Stimulated activated memory B cell treated with anti-CD40 and anti-IgM and Interleukin-4, amounts not matched to agents 10 μg/mL and 1 μg/mL and 100 μg/mL, for 72 hours (primary cell): ENCODE data around the gene ARID1A.

Experiments
- ATAC-seq: fragments of 150-1000 bp; cut with Tn5 transposase; 2 replicates; pipeline ENCODE4 v1.10.0; 2021
- H3K27ac Mint-ChIP-seq: one replicate; pipeline ENCODE4 v1.8.0; 2022; ENCODE audit warnings: mild to moderate bottlenecking, mixed read lengths
- H3K27me3 Mint-ChIP-seq: one replicate; pipeline ENCODE4 v1.8.0; 2022; ENCODE audit warnings: mixed read lengths
- H3K36me3 Mint-ChIP-seq: one replicate; pipeline ENCODE4 v1.8.0; 2022; ENCODE audit warnings: mixed read lengths
- H3K4me1 Mint-ChIP-seq: one replicate; pipeline ENCODE4 v1.8.0; 2022; ENCODE audit warnings: mixed read lengths
- H3K4me3 Mint-ChIP-seq: one replicate; pipeline ENCODE4 v1.8.0; 2022; ENCODE audit warnings: mild to moderate bottlenecking, moderate library complexity, mixed read lengths
- H3K9me3 Mint-ChIP-seq: one replicate; pipeline ENCODE4 v1.8.0; 2022; ENCODE audit warnings: mixed read lengths

ARID1A gene

DNA sequence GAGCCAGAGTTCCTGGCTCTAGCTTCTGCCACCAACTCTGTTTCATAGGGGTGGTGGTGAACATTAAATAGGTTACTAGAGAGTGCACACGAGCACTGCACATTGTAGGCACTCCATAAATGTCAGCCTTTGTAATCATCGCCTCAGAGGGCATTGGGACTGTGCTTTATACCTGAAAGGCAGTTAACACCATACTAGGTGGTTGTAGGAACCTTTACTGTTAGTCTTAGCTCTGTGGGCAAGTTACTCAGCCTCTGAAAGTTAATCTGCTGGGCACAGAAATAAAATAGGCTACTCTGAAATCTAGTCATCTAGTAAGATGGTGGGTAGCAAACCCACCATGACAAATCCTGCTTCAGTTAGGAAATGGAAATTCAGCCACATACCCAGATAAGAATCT lies 37.6 kb downstream of the ARID1A start:
- Mint-ChIP-seq H3K36me3 (peaks cover 48% of the 10 kb centered on the region), H3K4me3 (no peak overlapping the region), H3K9me3 (no peaks in the 10 kb centered on the region), H3K4me1 (peaks cover 28% of the 10 kb centered on the region), H3K27ac (peak overlapping the region; percentile 42), H3K27me3 (no peaks in the 10 kb centered on the region)
- no peak for ATAC-seq

DNA sequence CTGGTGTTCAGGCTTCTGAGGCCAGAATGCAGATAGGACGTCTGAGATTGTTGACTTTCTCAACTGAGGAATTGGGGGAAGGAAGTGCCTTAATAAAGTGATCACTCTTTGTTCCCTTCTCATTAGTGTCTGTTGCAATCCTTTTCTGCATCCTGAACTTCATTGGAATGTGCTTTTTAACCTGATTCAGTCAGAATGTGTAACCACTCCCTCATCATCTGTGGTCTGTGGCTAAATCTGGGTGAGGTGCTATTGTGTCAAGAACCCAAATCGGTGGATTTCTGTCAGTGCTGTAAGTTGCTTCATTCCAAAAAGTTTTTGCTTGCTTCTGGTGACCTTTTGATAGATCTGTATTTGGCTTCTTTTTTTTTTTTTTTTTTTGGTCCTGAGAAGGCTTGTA lies 38.2 kb downstream of the ARID1A start:
- Mint-ChIP-seq H3K4me3 (no peak overlapping the region), H3K4me1 (peaks cover 24% of the 10 kb centered on the region), H3K27ac (no peak overlapping the region), H3K9me3 (no peaks in the 10 kb centered on the region), H3K36me3 (peaks cover 48% of the 10 kb centered on the region), H3K27me3 (no peaks in the 10 kb centered on the region)
- ATAC-seq, result no peak

DNA sequence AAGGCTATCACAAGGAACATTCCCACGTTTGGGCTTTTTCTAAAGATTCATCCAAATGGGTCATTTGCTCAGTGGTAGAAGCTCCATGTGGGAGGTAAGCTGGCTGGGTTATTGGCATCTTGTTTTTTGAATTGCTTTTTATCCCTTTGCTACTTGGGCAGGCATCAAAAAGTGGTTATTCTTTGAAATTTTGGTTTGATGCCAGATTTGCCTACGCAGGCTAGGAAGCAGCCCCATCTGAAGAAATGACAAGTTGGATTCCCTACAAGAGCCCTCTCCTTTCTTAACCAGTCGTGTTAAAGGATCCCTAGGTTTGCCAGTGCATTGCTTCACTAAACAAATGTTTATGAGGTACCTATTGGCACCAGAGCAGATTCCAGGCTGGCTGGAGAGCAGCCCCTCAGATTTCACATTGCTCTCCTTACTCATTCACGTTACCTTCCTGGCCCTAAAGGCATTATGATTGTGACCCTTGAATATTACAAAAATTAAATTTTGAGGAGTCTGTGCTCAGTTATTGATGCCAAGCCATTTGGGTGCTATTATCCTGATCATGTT lies 38.8 kb downstream of the ARID1A start:
- Mint-ChIP-seq H3K27me3 (no peaks in the 10 kb centered on the region), H3K4me1 (peaks cover 28% of the 10 kb centered on the region)

DNA sequence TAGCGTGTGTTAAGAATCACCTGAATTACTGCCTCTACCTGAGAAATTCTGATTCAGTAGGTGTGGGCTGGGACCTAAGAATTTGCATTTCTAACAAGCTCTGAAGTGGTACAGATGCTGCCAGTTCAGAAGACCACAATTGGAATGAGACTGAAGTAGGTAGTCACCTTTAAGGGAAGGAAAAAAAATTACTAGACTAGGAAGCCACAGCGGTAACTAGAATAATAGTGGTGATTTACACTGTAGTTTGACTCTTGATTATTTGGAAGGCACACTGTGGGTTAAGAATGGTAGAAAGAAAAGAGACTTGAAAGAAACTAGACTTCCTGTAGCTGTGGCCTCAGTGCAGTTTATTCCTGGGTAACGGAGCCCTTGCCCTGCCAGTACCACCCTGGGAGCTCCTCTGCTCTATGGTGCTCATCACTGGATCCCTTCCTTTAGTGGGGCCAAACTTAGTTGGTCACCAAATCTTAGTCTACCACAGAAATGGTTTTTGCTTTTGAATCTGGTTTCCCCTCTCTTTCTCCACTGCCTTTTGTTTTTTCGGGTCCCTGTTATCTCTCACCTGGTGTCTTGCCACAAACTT lies 43.6 kb downstream of the ARID1A start:
- Mint-ChIP-seq H3K27me3 (no peaks in the 10 kb centered on the region), H3K27ac (peak overlapping the region; percentile 58), H3K9me3 (no peaks in the 10 kb centered on the region), H3K4me3 (peak overlapping the region; percentile 10), H3K4me1 (peaks cover 55% of the 10 kb centered on the region), H3K36me3 (peaks cover 33% of the 10 kb centered on the region)
- no peak for ATAC-seq

More for the DNA sequence above, 38.8 kb downstream of the ARID1A start:
- Mint-ChIP-seq H3K9me3 (no peaks in the 10 kb centered on the region), H3K36me3 (peaks cover 48% of the 10 kb centered on the region), H3K27ac (no peak overlapping the region), H3K4me3 (no peak overlapping the region)
- no peak for ATAC-seq

DNA sequence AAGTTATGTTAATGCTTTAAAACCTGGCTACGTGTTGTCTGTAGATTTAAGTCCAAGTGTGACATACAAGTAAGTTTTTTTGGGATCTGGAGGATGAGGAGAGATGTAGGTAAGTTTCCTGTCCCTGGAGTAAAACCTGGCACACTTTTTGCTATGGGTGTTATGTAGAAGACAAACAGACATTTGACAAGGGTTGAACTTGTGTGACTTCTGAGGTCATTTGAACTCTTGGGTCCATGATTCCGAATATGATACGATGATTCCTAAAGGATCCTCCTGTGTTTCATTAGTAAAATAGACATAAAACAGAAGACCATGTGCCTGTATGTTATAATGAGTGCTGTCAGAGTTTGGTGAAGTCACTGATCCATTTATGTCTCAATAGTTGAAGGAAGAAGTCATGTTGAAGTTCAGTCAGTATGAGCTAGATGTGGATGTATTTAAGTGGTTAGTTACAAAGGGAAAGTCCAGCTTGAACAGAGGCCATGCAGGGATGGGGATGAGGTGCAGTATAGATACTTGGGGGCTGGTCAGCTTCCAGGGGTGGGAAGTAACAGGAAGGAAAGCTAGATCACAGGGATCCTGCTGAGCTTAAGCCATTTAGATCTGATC lies 44.3 kb downstream of the ARID1A start:
- Mint-ChIP-seq H3K4me1 (peaks cover 62% of the 10 kb centered on the region), H3K27ac (peak overlapping the region; percentile 58), H3K36me3 (peaks cover 29% of the 10 kb centered on the region), H3K4me3 (no peak overlapping the region), H3K9me3 (no peaks in the 10 kb centered on the region), H3K27me3 (no peaks in the 10 kb centered on the region)
- ATAC-seq, result no peak

DNA sequence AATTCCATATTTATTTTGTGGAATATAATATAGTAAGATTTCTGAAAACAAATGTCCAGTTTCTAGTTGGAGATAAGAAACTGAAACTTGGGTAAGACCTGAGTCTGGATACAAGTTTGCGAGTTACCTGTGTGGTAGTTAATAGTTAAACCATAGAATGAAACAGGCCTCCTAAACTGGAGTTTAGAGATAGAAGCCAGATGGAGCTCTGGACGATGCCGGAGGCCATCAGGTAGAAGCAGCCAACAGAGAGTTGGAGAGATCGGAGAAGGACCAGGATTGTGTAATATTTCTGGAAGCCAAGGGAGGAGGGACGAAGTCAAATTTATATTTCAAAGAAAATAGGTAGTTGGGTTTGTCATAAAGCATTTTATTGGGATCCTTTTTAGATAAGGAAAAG lies 45.1 kb downstream of the ARID1A start:
- no peaks in the 10 kb centered on the region for H3K27me3 Mint-ChIP-seq
- peaks cover 62% of the 10 kb centered on the region for H3K4me1 Mint-ChIP-seq
- peaks cover 23% of the 10 kb centered on the region for H3K36me3 Mint-ChIP-seq
- no peak overlapping the region for H3K4me3 Mint-ChIP-seq
- peak overlapping the region; percentile 58 for H3K27ac Mint-ChIP-seq
- ATAC-seq, result no peak
- no peaks in the 10 kb centered on the region for H3K9me3 Mint-ChIP-seq

DNA sequence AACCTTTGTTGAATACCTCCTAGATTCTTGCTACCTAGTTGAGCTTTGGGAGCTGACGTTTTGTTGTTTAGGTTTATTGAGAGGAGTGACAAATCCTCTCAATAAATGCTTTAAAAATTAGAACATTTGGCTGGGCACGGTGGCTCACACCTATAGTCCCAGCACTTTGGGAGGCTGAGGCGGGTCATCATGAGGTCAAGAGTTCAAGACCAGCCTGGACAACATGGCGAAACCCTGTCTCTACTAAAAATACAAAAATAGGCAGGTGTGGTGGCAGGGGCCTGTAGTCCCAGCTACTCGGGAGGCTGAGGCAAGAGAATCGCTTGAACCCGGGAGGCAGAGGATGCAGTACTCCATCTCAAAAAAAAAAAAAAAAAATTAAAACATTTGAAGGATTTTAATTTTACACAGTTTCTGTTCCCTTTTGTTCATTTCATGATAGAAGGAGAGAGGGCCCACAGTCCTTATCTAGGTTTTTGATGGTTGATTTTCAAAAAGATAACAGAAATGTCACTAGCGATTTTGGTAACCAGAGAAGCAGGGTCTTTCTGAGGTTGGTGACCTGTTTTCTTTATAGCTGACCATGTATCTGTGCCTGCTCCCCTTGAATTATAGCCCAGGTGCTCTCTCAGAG lies 47.7 kb downstream of the ARID1A start:
- Mint-ChIP-seq H3K4me3 (peak overlapping the region; percentile 53), H3K4me1 (peaks cover 76% of the 10 kb centered on the region), H3K9me3 (no peaks in the 10 kb centered on the region), H3K27me3 (no peaks in the 10 kb centered on the region), H3K36me3 (peaks cover 36% of the 10 kb centered on the region), H3K27ac (peak overlapping the region; percentile 58)
- peak; percentile 49 for ATAC-seq

DNA sequence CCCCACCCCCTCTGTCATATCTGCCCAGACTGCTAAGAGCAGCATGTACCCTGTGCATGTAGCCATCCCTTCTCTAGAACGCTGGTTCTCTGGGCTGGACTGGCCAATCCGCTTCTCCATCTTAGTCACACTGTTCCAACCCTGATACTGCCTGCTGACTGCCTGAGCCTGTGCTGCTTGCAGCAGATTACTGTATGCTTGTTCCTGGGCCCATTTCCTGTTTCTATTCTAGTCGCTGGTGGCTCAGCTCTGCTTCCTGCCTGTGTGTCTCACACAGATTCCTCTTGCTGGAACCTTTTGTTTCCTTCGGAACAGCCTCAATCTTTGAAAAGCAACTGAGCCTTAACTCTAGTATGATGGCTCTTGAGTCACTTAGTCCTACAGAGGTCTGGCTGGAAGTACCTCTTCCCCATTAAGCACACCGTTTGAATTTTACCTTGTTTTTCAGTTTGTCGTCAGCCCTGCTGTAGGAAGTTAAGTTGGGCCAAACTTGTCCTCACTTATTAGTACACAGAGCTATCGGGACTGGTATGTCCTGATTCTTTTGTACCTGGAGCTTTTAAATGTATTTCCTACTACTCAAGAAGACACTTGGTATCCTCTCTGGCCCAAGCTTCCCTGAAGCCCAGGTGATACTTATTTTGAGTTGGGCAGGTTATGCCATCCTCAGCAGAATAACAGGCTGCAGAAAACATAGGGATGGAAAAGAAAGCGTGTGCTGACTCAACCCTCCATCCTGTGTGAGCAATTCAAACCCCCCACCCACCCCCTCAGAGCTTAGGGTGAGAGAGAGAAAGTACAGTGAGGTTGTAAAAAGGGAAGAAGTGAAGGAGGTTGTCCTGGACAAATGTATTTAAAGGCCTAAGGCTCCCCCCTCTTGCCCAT lies 48.5 kb downstream of the ARID1A start:
- Mint-ChIP-seq H3K27ac (peak overlapping the region; percentile 58), H3K4me3 (peak overlapping the region; percentile 53), H3K9me3 (no peaks in the 10 kb centered on the region), H3K36me3 (peaks cover 40% of the 10 kb centered on the region), H3K4me1 (peaks cover 72% of the 10 kb centered on the region), H3K27me3 (no peaks in the 10 kb centered on the region)
- ATAC-seq, result peak; percentile 100

DNA sequence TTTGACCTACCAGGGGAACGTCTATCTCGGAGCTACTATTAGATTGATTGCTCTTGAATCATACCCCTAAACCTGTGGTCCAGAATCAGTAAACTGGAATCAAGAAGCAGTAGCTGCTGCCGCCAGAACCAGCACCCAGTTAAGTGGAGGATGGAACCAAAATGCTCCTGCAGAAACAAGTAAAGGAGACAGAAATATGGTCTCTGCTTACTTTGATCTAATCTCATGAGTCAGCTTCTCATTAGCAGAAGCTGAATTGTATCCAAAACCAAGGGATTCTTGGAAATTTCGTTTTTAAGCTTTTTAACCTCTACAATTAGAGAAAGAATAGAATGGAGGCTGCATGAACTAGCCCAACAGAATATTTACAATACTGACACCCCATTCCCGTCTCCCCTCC lies 49.4 kb downstream of the ARID1A start:
- Mint-ChIP-seq H3K36me3 (peaks cover 45% of the 10 kb centered on the region), H3K9me3 (no peaks in the 10 kb centered on the region), H3K4me1 (peaks cover 72% of the 10 kb centered on the region), H3K4me3 (no peak overlapping the region), H3K27ac (peak overlapping the region; percentile 58), H3K27me3 (no peaks in the 10 kb centered on the region)
- ATAC-seq, result no peak

DNA sequence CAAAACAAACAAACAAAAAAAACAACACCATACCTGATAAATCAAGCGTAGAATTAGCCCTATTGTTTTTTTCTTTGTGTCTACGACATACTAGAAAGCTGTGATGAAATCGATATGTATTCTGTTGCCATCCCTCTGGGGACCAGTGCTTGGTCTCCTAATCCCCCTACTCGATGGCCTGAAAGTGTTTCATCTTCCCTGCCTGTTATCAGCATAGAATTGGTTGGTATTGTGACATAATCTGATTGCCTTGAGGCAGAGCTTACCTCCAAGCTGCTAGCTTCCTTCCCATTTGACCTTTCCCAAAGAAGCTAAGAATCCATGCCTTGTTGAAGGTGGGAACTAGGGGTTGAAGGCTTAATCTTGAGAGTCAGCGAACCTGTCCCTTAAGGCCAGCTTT lies 51.2 kb downstream of the ARID1A start:
- Mint-ChIP-seq H3K4me3 (no peak overlapping the region), H3K36me3 (peaks cover 39% of the 10 kb centered on the region)

DNA sequence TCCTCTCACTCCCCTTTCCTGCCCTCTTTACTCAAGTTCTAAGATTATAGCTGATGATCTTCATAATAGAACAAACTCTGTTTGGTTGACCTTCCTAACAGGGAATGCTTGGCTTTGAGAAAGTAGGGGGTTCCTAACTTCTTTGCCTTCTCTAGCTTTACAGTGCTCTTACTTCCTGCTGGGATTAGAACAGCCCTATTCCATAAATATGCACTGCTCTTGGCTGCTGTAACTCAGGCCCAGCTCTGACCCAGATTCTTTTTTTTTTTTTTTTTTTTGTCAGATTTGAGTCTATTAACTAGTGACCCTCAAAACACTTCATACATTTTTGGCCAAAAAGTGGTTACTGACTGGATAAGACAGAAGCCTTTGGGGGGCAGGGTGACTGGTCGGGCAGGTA lies 52.5 kb downstream of the ARID1A start:
- H3K36me3 Mint-ChIP-seq, result peaks cover 34% of the 10 kb centered on the region
- no peak for ATAC-seq
- H3K4me1 Mint-ChIP-seq, result peaks cover 47% of the 10 kb centered on the region
- peak overlapping the region; percentile 70 for H3K27ac Mint-ChIP-seq
- H3K9me3 Mint-ChIP-seq, result no peaks in the 10 kb centered on the region
- no peaks in the 10 kb centered on the region for H3K27me3 Mint-ChIP-seq
- H3K4me3 Mint-ChIP-seq, result no peak overlapping the region

More for the DNA sequence above, 51.2 kb downstream of the ARID1A start:
- Mint-ChIP-seq H3K4me1 (peaks cover 60% of the 10 kb centered on the region), H3K9me3 (no peaks in the 10 kb centered on the region), H3K27ac (peak overlapping the region; percentile 16), H3K27me3 (no peaks in the 10 kb centered on the region)
- ATAC-seq, result no peak

DNA sequence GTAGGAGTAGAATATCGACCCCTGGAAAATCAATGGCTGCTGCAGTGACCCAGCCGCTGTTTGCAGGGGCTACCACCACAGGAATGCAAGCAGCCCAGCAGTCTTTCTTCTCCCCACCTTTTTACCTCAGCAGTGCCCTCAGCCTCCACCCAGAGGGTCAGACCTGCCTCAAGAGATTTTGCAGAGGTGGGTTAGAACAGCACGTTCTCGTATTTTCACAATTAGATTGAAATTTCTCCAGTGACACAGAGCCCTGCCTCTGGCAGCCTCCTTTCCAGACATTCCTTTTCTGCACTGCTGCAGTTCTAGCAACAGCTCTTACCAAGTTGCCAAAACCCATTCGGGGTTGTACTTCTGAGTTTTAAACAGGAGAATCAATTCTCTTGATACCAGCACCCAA lies 53.6 kb downstream of the ARID1A start:
- no peaks in the 10 kb centered on the region for H3K27me3 Mint-ChIP-seq
- H3K4me3 Mint-ChIP-seq, result no peak overlapping the region
- H3K27ac Mint-ChIP-seq, result no peak overlapping the region
- ATAC-seq, result no peak
- H3K4me1 Mint-ChIP-seq, result peaks cover 36% of the 10 kb centered on the region
- H3K36me3 Mint-ChIP-seq, result peaks cover 33% of the 10 kb centered on the region
- H3K9me3 Mint-ChIP-seq, result no peaks in the 10 kb centered on the region

DNA sequence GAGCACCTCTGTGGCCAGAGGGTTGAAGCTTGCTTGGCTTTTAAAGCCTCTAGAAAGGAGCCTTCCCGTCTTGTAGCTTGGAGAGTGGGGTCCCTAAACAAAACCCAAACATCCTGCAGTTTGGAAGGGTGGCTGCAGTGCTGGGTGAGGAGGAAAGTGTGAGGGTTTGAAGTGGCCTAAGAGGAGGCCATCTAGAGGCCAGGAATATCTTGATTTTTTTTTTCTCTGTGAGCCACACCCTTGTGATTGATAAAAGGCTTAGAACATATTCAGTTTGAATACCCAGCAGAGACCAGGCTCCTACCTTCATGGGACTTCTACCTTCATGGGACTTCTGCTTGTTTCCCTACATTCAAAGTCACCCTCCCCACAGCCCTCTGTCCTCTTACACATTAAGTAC lies 54.6 kb downstream of the ARID1A start:
- no peak for ATAC-seq
- Mint-ChIP-seq H3K4me1 (peaks cover 30% of the 10 kb centered on the region), H3K9me3 (no peaks in the 10 kb centered on the region), H3K36me3 (peaks cover 35% of the 10 kb centered on the region), H3K27me3 (no peaks in the 10 kb centered on the region), H3K4me3 (no peak overlapping the region), H3K27ac (peak overlapping the region; percentile 59)

DNA sequence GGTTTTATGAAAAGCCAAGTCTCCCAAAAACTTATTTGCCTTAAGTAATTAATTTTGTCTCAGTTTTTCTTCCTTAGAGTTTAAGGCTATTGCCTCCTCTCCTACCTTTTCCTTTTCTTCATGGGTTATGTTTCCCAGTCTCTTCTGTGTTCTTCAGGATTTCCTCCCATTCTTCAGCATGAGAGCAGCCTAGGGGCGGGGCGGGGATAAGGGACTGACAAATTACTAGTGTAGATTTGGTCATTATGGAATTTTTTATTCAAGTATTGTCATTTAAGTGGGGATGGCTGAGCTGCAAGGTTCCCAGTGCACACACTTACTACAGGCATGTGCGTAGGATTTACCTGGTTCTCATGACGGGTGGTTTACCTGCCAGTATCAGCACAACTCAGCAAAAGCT lies 56.7 kb downstream of the ARID1A start:
- H3K4me1 Mint-ChIP-seq, result peaks cover 24% of the 10 kb centered on the region
- no peaks in the 10 kb centered on the region for H3K27me3 Mint-ChIP-seq
- H3K36me3 Mint-ChIP-seq, result peaks cover 38% of the 10 kb centered on the region
- no peaks in the 10 kb centered on the region for H3K9me3 Mint-ChIP-seq
- H3K27ac Mint-ChIP-seq, result peak overlapping the region; percentile 10
- no peak overlapping the region for H3K4me3 Mint-ChIP-seq
- ATAC-seq, result no peak
